GM12873 (cell line): ENCODE results near the gene KLK1.

Experiments
- TF ChIP-seq, protein P1 (sequence below): IDR thresholded peaks from 2 replicates; pipeline ENCODE4 v1.5.1; 2012; ENCODE audit warnings: low read depth, mild to moderate bottlenecking, moderate library complexity, low read length, control low read depth; ENCODE audit not compliant: insufficient read depth; ENCODE audit errors: missing control alignments

The KLK1 gene

DNA sequence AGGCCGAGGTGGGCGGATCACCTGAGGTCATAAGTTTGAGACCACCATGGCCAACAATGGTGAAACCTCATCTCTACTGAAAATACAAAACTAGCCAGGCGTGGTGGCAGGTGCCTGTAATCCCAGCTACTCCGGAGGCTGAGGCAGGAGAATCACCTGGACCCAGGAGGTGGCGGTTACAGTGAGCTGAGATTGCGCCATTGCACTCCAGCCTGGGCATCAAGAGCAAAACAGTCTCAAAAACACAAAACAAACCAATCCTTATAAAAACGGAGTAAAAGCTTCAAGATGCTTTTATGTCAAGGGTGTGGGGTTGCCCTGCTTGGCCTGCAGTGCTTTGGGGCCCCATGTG is 26.2 kb downstream of the KLK1 start:
- TF ChIP-seq, protein P1, sequence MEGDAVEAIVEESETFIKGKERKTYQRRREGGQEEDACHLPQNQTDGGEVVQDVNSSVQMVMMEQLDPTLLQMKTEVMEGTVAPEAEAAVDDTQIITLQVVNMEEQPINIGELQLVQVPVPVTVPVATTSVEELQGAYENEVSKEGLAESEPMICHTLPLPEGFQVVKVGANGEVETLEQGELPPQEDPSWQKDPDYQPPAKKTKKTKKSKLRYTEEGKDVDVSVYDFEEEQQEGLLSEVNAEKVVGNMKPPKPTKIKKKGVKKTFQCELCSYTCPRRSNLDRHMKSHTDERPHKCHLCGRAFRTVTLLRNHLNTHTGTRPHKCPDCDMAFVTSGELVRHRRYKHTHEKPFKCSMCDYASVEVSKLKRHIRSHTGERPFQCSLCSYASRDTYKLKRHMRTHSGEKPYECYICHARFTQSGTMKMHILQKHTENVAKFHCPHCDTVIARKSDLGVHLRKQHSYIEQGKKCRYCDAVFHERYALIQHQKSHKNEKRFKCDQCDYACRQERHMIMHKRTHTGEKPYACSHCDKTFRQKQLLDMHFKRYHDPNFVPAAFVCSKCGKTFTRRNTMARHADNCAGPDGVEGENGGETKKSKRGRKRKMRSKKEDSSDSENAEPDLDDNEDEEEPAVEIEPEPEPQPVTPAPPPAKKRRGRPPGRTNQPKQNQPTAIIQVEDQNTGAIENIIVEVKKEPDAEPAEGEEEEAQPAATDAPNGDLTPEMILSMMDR: no peak

DNA sequence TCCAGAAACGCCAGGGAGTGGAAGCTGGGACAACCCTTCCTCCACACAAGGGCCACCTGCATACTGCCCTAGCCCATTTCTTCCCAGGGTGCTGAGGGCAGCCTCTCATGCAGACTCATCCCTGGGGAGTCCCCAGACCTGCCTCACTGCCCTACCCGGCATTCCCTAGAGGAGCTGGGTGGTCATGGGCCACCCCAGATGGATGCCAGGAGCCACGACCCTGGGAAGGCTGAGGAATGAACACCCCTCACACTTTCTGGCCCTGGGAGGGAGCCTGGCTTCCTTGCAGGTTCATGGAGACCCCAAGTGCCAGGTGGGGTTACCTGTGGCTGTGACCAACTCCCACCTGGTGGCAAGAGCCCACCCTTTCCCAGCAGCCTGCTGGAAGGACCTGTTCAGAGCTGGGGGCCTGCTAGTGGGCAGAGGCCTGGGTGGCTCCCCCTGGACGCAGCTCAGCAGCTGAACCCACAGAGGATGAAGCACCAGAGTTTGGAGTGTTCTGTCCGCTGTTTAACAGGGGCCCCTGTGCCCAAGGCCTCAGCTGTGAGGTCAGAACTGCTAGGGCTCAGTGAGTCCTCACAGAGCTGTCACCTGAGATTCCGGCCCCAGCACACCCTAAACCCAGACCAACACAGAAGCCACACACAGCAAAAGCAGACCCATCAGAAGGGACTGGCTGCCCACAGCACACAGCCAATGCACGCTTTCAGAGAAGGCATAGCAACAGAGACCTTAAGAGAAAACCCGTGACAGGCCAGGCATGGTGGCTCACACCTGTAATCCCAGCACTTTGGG is 26.8 kb downstream of the KLK1 start:
- TF ChIP-seq, protein P1: no peak

DNA sequence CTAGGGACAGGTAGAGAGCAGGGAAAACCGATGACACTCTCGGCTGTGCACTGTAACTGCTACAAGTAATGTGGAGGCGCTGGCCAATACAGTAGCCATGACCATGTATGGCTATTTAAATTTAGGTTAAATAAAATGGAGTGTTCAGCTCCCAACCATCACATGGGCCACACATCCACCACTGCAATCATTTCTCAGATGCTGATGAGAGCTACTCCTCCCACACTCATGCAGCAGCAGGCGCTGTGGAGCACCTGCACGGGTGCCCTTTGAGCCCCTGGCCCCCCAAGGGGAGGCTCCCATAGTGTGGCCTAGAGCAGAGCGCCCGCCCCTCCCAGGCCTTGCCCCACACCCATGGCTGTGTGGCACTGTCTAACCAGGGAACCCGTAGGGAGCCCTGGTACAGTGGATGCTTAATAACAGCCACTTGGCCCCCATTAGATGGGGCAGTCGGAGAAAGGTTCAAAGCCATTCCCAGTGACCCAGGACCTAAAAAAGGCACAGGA is 27.4 kb downstream of the KLK1 start:
- TF ChIP-seq, protein P1: peak; percentile 24

DNA sequence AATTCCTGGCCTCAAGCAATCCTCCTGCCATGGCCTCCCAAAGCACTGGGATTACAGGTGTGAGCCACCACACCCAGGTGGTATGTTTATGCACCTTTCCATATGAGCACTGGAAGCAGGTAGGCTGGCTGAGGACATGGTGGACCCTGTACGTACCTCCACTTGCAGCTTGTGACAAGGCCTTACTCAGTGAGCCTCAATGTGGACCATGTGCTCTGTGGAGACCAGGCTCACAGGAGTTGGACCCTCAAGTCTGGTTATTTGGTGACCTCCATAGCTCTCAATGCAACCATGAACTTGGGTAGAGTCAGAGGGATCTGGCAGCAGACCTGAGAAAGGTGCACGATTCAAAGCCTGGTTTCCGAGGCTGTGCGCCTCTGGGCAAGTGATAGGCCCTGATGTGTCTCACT is 27.9 kb downstream of the KLK1 start:
- TF ChIP-seq, protein P1: no peak

DNA sequence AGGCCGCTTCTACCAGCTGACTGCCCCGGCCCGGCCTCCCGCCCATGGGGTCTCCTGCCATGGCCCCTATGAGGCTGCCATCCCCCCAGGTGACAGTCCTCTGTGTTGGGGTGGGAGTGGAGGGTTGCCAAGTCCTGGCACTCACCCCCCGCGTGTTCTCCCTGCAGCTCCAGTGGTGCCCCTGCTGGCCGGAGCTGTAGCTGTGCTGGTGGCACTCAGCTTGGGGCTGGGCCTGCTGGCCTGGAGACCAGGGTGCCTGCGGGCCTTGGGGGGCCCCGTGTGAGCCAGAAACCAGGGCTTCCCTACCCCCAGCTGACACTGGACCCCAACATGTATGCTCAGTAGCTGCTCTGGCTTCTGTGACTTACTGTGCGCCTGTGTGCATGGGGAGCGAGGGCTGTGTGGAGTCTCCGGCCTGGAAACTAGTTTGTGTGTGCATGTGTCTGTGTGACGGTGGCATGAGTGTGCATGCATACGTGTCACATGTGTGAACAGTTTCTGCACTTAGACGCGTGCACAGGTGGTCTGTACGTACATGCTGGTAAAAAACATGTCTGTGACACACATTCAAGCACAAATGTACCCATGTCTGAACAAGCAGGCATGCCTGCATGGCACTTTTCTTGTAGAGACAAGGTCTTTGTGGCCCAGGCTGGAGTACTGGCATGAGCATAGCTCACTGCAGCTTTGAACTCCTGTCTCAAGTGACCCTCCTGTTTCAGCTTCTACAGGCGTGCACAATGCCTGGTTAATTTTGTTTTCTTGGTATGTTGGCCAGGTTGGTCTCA is 28.5 kb downstream of the KLK1 start:
- TF ChIP-seq, protein P1: peak; percentile 42

DNA sequence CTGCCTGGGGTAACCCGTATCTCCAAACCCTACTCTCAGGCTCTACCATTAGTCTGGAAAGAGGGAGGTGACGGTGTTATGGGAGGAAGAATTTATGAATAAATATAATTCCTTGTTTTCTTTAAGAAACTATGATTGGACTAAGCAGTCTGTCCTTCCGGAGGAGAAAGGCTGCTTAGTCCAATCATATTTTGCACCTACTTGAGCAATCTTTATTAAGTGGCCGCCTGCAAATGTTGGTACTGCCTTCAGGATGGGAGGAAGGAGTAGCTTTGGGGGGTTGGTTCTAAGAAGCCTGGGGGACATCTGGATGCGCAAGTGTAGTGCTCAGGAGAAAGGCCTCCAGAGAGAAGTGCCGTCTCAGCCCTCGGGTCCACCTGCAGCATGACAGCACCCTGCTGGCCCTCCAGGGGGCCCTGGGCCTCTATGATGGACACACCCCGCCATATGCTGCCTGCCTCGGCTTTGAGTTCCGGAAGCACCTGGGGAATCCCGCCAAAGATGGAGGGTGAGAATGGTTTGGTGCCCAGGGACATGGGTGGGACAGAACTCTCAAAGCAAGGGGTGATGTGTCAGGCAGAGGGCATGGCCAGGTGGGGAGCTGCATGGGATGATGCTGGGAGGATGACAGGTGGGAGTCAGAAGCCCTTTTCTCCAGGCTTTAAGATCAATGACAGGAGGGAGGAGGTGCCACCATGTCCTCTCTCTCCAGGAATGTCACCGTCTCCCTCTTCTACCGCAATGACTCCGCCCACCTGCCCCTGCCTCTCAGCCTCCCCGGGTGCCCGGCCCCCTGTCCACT is 29.3 kb downstream of the KLK1 start:
- TF ChIP-seq, protein P1: peak; percentile 41
